HFFc6 (cell line): ENCODE measurements around the gene RPGRIP1. TPM values are rescaled to one million over a fixed set of nuclear protein-coding genes. Genes with fewer than 3 reads are reported as not detected.

Experiments
- DNase-seq: peaks from one replicate; pipeline ENCODE4 v3.0.0-alpha.2; 2018
- H3K27ac Mint-ChIP-seq: 2 replicates; pipeline ENCODE4 v1.8.0; 2020; ENCODE audit warnings: mild to moderate bottlenecking, mixed read lengths
- H3K27me3 Mint-ChIP-seq: 2 replicates; pipeline ENCODE4 v1.8.0; 2021; ENCODE audit warnings: mild to moderate bottlenecking, moderate library complexity, mixed read lengths; ENCODE audit not compliant: insufficient read depth
- H3K36me3 Mint-ChIP-seq: 2 replicates; pipeline ENCODE4 v1.8.0; 2021; ENCODE audit warnings: low read depth, mixed read lengths
- H3K4me1 Mint-ChIP-seq: 2 replicates; pipeline ENCODE4 v1.8.0; 2020; ENCODE audit warnings: low read depth, mixed read lengths
- H3K4me3 Mint-ChIP-seq: 2 replicates; pipeline ENCODE4 v1.8.0; 2020; ENCODE audit warnings: mild to moderate bottlenecking, moderate library complexity, mixed read lengths
- H3K9me3 Mint-ChIP-seq: 2 replicates; pipeline ENCODE4 v1.8.0; 2020; ENCODE audit warnings: mild to moderate bottlenecking, mixed read lengths
- CTCF ChIP-seq: fragments of 200-600 bp; sonication (generic); IDR thresholded peaks from 2 replicates; pipeline ENCODE4 v1.5.0; 2021; ENCODE audit warnings: antibody characterized with exemption, mild to moderate bottlenecking
- total RNA-seq, 6 experiments: library from RNA; stranded (reverse); fragmentation: NEBNext Ultra II Directional; extraction: Animal tissue kit (Norgen Biotek cat#: 25700); gene quantifications; 2 replicates in 1 of 6; 3 replicates in 5 of 6; pipeline ENCODE4 v1.2.3, GENCODE V29; 2021

The RPGRIP1 gene
- total RNA-seq, 6 experiments from 2014 or later, result not detected

GRCh38 chr14:21261824-21262223 lies 18.1 kb upstream of the RPGRIP1 start:
- DNase-seq, result no peak
- H3K4me1 Mint-ChIP-seq, result peaks cover 86% of the 10 kb centered on the region
- peak overlapping the region; percentile 72 for H3K27ac Mint-ChIP-seq
- H3K27me3 Mint-ChIP-seq, result no peaks in the 10 kb centered on the region
- TF ChIP-seq CTCF, result no peak
- peak overlapping the region; percentile 39 for H3K4me3 Mint-ChIP-seq
- H3K9me3 Mint-ChIP-seq, result no peaks in the 10 kb centered on the region
- H3K36me3 Mint-ChIP-seq, result peaks cover 73% of the 10 kb centered on the region

GRCh38 chr14:21262410-21262809 lies 17.5 kb upstream of the RPGRIP1 start:
- no peak for DNase-seq
- H3K9me3 Mint-ChIP-seq, result no peaks in the 10 kb centered on the region
- H3K36me3 Mint-ChIP-seq, result peaks cover 72% of the 10 kb centered on the region
- peaks cover 86% of the 10 kb centered on the region for H3K4me1 Mint-ChIP-seq
- peak overlapping the region; percentile 72 for H3K27ac Mint-ChIP-seq
- no peak for TF ChIP-seq CTCF
- no peaks in the 10 kb centered on the region for H3K27me3 Mint-ChIP-seq
- peak overlapping the region; percentile 100 for H3K4me3 Mint-ChIP-seq

- H3K4me1 Mint-ChIP-seq, result peaks cover 81% of the 10 kb centered on the region
These were observed 16.4 kb upstream of the RPGRIP1 start for GRCh38 chr14:21263284-21264024.

GRCh38 chr14:21264025-21264801 lies 15.7 kb upstream of the RPGRIP1 start:
- Mint-ChIP-seq H3K36me3 (peaks cover 76% of the 10 kb centered on the region), H3K4me3 (peak overlapping the region; percentile 100), H3K9me3 (0 out of 2 replicates have a peak, but pooled peaks cover 2% of the 10 kb centered on the region), H3K4me1 (peaks cover 73% of the 10 kb centered on the region), H3K27ac (peak overlapping the region; percentile 72), H3K27me3 (peaks cover 6% of the 10 kb centered on the region)
- DNase-seq, result peak; percentile 87
- TF ChIP-seq CTCF, result no peak

More at GRCh38 chr14:21263284-21264024, 16.4 kb upstream of the RPGRIP1 start:
- peak overlapping the region; percentile 100 for H3K4me3 Mint-ChIP-seq
- no peak for TF ChIP-seq CTCF
- DNase-seq, result no peak
- peak overlapping the region; percentile 72 for H3K27ac Mint-ChIP-seq
- H3K9me3 Mint-ChIP-seq, result no peaks in the 10 kb centered on the region
- H3K36me3 Mint-ChIP-seq, result peaks cover 76% of the 10 kb centered on the region
- H3K27me3 Mint-ChIP-seq, result no peaks in the 10 kb centered on the region

- TF ChIP-seq CTCF, result no peak
- H3K27ac Mint-ChIP-seq, result peak overlapping the region; percentile 100
- H3K27me3 Mint-ChIP-seq, result peaks cover 10% of the 10 kb centered on the region
- H3K4me3 Mint-ChIP-seq, result peak overlapping the region; percentile 100
- 0 out of 2 replicates have a peak, but pooled peaks cover 3% of the 10 kb centered on the region for H3K9me3 Mint-ChIP-seq
- H3K4me1 Mint-ChIP-seq, result peaks cover 58% of the 10 kb centered on the region
- no peak for DNase-seq
- H3K36me3 Mint-ChIP-seq, result peaks cover 57% of the 10 kb centered on the region
These were observed 12.4 kb upstream of the RPGRIP1 start for GRCh38 chr14:21267431-21267845.
